Measurements from ENCODE around the gene PRMT2. TPM values are rescaled to one million over a fixed set of nuclear protein-coding genes. Genes with fewer than 3 reads are reported as not detected.
A peak's percentile ranks its signal among the peaks of the same experiment; 100 is the strongest.

PRMT2 gene
- total RNA-seq, 2 experiments from 2014 or later: 110 to 117 TPM

- no peaks in the 10 kb centered on the region for H3K36me3 Mint-ChIP-seq (ENCODE audit: low read depth)
- CTCF ChIA-PET: interaction anchor here (1.0 to 2.3 kb wide), 5 partner anchors 16 to 73 kb away, joined by 3 to 10 read pairs (median 4); no protein-coding TSS in a partner anchor
Observed at GRCh38 chr21:46604975-46605766, 30.3 kb upstream of the PRMT2 start, which contains the start of gene S100B. Gene S100B, minus strand, starts transcription at chr21:46605082. Its CDS starts 2,667 bp downstream, at chr21:46602415.

DNA sequence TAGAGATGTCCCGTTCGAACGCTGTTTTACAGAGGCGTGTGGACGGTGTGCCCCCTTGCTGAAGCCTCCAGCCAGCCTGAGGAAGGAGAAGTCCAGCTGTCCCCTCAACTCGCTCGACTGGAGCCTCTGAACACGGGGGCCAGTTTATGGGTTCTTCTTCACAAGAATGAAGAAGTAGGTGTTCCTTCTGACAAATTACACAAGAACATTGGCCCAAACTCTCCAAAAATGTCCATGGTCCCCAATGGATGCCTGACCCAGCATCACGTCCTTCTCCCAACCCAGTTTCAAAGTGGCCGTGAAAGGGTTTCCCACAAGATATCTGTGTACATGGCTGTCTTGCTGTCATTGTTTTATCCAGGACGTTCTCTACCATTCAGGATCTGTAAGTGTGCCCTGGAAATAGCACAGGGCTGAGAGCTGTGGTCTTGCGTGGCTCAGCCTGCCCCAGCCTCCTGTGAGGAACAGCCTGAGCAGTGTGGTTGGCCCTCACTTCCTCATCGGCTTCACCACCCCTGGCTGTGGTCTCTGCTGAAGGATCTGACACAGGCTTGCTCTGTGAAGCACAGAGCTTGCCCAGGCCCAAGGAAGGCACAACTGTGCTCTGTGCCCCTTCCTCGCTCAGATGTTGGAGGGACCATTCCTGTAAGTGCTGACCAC lies 29.6 kb upstream of the PRMT2 start:
- no peaks in the 10 kb centered on the region for H3K27me3 Mint-ChIP-seq (ENCODE audit: low read depth)
- ChIA-PET CTCF (interaction anchor here (0.9 to 2.3 kb wide), 9 partner anchors 14 to 74 kb away, joined by 3 to 10 read pairs (median 4); no protein-coding TSS in a partner anchor), POLR2A (interaction anchor here (0.7 to 2.5 kb wide), 8 partner anchors 15 to 148 kb away, joined by 3 to 25 read pairs (median 4); partner anchors contain the start of gene PRMT2)
- DNase-seq: peak; percentile 83
- no peaks in the 10 kb centered on the region for H3K36me3 Mint-ChIP-seq (ENCODE audit: low read depth)
- peaks cover 45% of the 10 kb centered on the region for H3K4me1 Mint-ChIP-seq (ENCODE audit: low read depth)
- H3K4me3 Mint-ChIP-seq: peak overlapping the region; percentile 30
- ATAC-seq: peak; percentile 98
- peak overlapping the region; percentile 89 for H3K27ac Mint-ChIP-seq
- no peaks in the 10 kb centered on the region for H3K9me3 Mint-ChIP-seq (ENCODE audit: insufficient read depth)

More at GRCh38 chr21:46604975-46605766, 30.3 kb upstream of the PRMT2 start, which contains the start of gene S100B:
- peak within 1 kb of the TSS; percentile 59 for H3K4me3 Mint-ChIP-seq
- H3K4me1 Mint-ChIP-seq (ENCODE audit: low read depth): peaks cover 41% of the 10 kb centered on the region
- peak within 1 kb of the TSS; percentile 89 for H3K27ac Mint-ChIP-seq
- POLR2A ChIA-PET: interaction anchor here (0.6 to 2.5 kb wide), 7 partner anchors 16 to 148 kb away, joined by 3 to 25 read pairs (median 4); partner anchors contain the start of gene PRMT2
- DNase-seq: peak; percentile 44
- peak; percentile 18 for ATAC-seq
- no peaks in the 10 kb centered on the region for H3K27me3 Mint-ChIP-seq (ENCODE audit: low read depth)
- H3K9me3 Mint-ChIP-seq (ENCODE audit: insufficient read depth): no peaks in the 10 kb centered on the region

GRCh38 chr21:46606427-46606813 lies 29.1 kb upstream of the PRMT2 start:
- ChIA-PET CTCF (interaction anchor here (0.9 to 2.3 kb wide), 7 partner anchors 13 to 75 kb away, joined by 3 to 10 read pairs (median 4); no protein-coding TSS in a partner anchor), POLR2A (interaction anchor here (0.7 to 2.5 kb wide), 6 partner anchors 15 to 149 kb away, joined by 3 to 25 read pairs (median 4); partner anchors contain the start of gene PRMT2)
- DNase-seq: no peak
- Mint-ChIP-seq H3K4me3 (peak overlapping the region; percentile 30), H3K27me3 (ENCODE audit: low read depth) (no peaks in the 10 kb centered on the region), H3K27ac (peak overlapping the region; percentile 89), H3K4me1 (ENCODE audit: low read depth) (peaks cover 45% of the 10 kb centered on the region), H3K9me3 (ENCODE audit: insufficient read depth) (no peaks in the 10 kb centered on the region), H3K36me3 (ENCODE audit: low read depth) (no peaks in the 10 kb centered on the region)
- peak; percentile 45 for ATAC-seq

DNA sequence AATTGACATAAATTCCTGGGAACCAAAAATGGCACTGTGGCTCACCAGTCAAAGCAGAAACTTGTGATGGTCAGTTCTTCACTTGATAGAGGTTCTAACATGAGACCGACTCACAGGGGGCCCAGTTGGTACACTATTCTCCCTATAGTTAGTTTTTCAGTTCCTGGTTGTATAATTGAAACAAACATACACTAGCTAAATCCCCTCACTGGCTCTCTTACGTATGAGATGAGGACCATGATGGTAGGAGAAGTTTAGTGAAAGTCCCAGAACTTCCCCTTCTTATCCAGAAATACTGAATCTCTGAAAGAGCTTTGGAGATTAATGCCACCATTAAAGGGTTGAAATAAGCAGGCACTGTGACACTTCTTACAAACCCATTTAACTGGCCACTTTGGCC lies 27.8 kb upstream of the PRMT2 start:
- CTCF ChIA-PET: interaction anchor here (1.0 kb wide), 1 partner anchor 10 kb away, joined by 4 read pairs; no protein-coding TSS in a partner anchor
- H3K4me1 Mint-ChIP-seq (ENCODE audit: low read depth): peaks cover 45% of the 10 kb centered on the region
- ATAC-seq: no peak
- H3K4me3 Mint-ChIP-seq: no peak overlapping the region
- POLR2A ChIA-PET: interaction anchor here (0.7 kb wide), 1 partner anchor 28 kb away, joined by 3 read pairs; the partner anchor contains the start of gene PRMT2
- no peaks in the 10 kb centered on the region for H3K9me3 Mint-ChIP-seq (ENCODE audit: insufficient read depth)
- H3K27ac Mint-ChIP-seq: peak overlapping the region; percentile 35
- DNase-seq: no peak
- no peaks in the 10 kb centered on the region for H3K36me3 Mint-ChIP-seq (ENCODE audit: low read depth)
- H3K27me3 Mint-ChIP-seq (ENCODE audit: low read depth): no peaks in the 10 kb centered on the region

DNA sequence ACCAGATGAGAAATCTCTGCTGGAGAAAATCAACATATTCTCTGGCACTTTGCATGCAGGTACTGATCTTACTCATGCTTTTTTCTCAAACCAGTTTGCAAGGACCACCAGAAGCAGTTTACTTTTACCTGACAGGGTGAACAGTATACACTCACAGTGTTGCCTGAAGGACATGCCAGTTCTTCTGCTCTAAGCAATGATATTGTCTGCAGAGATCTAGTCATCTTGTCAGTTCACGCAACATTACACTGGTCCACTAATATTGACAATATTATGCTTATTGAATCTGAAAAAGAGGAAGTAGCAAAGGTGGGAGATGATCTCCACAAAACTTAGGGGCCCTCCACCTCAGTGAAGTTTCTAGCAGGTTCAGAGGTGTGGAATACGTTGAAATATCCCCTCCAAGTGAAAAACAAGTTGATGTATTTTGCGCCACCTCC lies 26.8 kb upstream of the PRMT2 start:
- Mint-ChIP-seq H3K9me3 (ENCODE audit: insufficient read depth) (no peaks in the 10 kb centered on the region), H3K27me3 (ENCODE audit: low read depth) (peaks cover 4% of the 10 kb centered on the region), H3K4me3 (no peak overlapping the region), H3K36me3 (ENCODE audit: low read depth) (no peaks in the 10 kb centered on the region), H3K27ac (no peak overlapping the region), H3K4me1 (ENCODE audit: low read depth) (peaks cover 45% of the 10 kb centered on the region)
- ATAC-seq: no peak
- POLR2A ChIA-PET: no interaction called here
- CTCF ChIA-PET: interaction anchor here (1.0 to 1.3 kb wide), 2 partner anchors 9 to 57 kb away, joined by 4 to 6 read pairs; no protein-coding TSS in a partner anchor
- DNase-seq: no peak

- Mint-ChIP-seq H3K9me3 (ENCODE audit: insufficient read depth) (no peaks in the 10 kb centered on the region), H3K36me3 (ENCODE audit: low read depth) (peaks cover 3% of the 10 kb centered on the region), H3K4me1 (ENCODE audit: low read depth) (peaks cover 35% of the 10 kb centered on the region), H3K27me3 (ENCODE audit: low read depth) (peaks cover 6% of the 10 kb centered on the region), H3K4me3 (no peak overlapping the region), H3K27ac (no peak overlapping the region)
- ChIA-PET CTCF (interaction anchor here (0.9 kb wide), 1 partner anchor 9 kb away, joined by 3 read pairs; no protein-coding TSS in a partner anchor), POLR2A (no interaction called here)
- DNase-seq (no peak), ATAC-seq (no peak)
Observed at GRCh38 chr21:46610018-46610701, 25.3 kb upstream of the PRMT2 start.

DNA sequence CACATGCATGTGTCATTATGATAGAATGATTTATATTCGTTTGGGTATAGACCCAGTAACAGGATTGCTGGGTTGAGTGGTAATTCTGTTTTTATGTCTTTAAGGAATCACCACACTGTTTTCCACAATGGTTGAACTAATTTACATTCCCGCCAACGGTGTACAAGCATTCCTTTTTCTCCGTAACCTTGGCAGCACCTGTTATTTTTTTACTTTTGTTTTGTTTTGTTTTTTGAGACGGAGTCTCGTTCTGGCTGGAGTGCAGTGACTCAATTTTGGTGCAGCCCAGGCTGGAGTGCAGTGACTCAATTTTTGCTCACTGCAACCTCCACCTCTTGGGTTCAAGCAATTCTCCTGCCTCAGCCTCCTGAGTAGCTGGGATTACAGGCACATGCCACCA lies 22.1 kb upstream of the PRMT2 start:
- ChIA-PET POLR2A (no interaction called here), CTCF (no interaction called here)
- peaks cover 7% of the 10 kb centered on the region for H3K4me1 Mint-ChIP-seq (ENCODE audit: low read depth)
- ATAC-seq: no peak
- H3K36me3 Mint-ChIP-seq (ENCODE audit: low read depth): peaks cover 3% of the 10 kb centered on the region
- H3K4me3 Mint-ChIP-seq: no peak overlapping the region
- H3K9me3 Mint-ChIP-seq (ENCODE audit: insufficient read depth): no peaks in the 10 kb centered on the region
- no peak for DNase-seq
- no peak overlapping the region for H3K27ac Mint-ChIP-seq
- peaks cover 12% of the 10 kb centered on the region for H3K27me3 Mint-ChIP-seq (ENCODE audit: low read depth)

GRCh38 chr21:46616050-46616449 lies 19.4 kb upstream of the PRMT2 start:
- H3K27ac Mint-ChIP-seq: no peak overlapping the region
- peaks cover 9% of the 10 kb centered on the region for H3K4me1 Mint-ChIP-seq (ENCODE audit: low read depth)
- H3K36me3 Mint-ChIP-seq (ENCODE audit: low read depth): peaks cover 3% of the 10 kb centered on the region
- peaks cover 12% of the 10 kb centered on the region for H3K27me3 Mint-ChIP-seq (ENCODE audit: low read depth)
- ChIA-PET CTCF (no interaction called here), POLR2A (no interaction called here)
- ATAC-seq (no peak), DNase-seq (no peak)
- no peaks in the 10 kb centered on the region for H3K9me3 Mint-ChIP-seq (ENCODE audit: insufficient read depth)
- H3K4me3 Mint-ChIP-seq: no peak overlapping the region

- DNase-seq: no peak
- no peaks in the 10 kb centered on the region for H3K9me3 Mint-ChIP-seq (ENCODE audit: insufficient read depth)
Observed at GRCh38 chr21:46616656-46617055, 18.8 kb upstream of the PRMT2 start.

GRCh38 chr21:46617267-46618051 lies 18.0 kb upstream of the PRMT2 start:
- no peak overlapping the region for H3K27ac Mint-ChIP-seq
- POLR2A ChIA-PET: interaction anchor here (0.6 kb wide), 1 partner anchor 69 kb away, joined by 3 read pairs; no protein-coding TSS in a partner anchor

More at GRCh38 chr21:46616656-46617055, 18.8 kb upstream of the PRMT2 start:
- CTCF ChIA-PET: no interaction called here
- H3K4me1 Mint-ChIP-seq (ENCODE audit: low read depth): peaks cover 15% of the 10 kb centered on the region
- no peak overlapping the region for H3K27ac Mint-ChIP-seq
- H3K36me3 Mint-ChIP-seq (ENCODE audit: low read depth): peaks cover 3% of the 10 kb centered on the region
- POLR2A ChIA-PET: no interaction called here
- peaks cover 12% of the 10 kb centered on the region for H3K27me3 Mint-ChIP-seq (ENCODE audit: low read depth)
- no peak overlapping the region for H3K4me3 Mint-ChIP-seq
- no peak for ATAC-seq

More at GRCh38 chr21:46617267-46618051, 18.0 kb upstream of the PRMT2 start:
- CTCF ChIA-PET: interaction anchor here (0.8 to 0.9 kb wide), 2 partner anchors 9 to 18 kb away, joined by 4 read pairs; partner anchors contain the start of gene PRMT2
- H3K36me3 Mint-ChIP-seq (ENCODE audit: low read depth): peaks cover 3% of the 10 kb centered on the region
- H3K27me3 Mint-ChIP-seq (ENCODE audit: low read depth): peaks cover 12% of the 10 kb centered on the region
- peaks cover 23% of the 10 kb centered on the region for H3K4me1 Mint-ChIP-seq (ENCODE audit: low read depth)
- no peak for ATAC-seq
- no peaks in the 10 kb centered on the region for H3K9me3 Mint-ChIP-seq (ENCODE audit: insufficient read depth)
- H3K4me3 Mint-ChIP-seq: no peak overlapping the region
- DNase-seq: no peak

Data from activated CD8-positive, alpha-beta T cell treated with anti-CD3 and anti-CD28 coated beads, Interleukin-2, amount 10 ng/mL, durations not matched to agents 7 days and 5 days (primary cell).